T-helper 2 cell treated with Interferon-gamma antibody and Interleukin-4, amounts not matched to agents 5 μg/mL and 100 μg/mL, for 36 hours (primary cell): ENCODE measurements around the gene FCMR.
"Not testable (repeated sequence)": the region's sequence is repeated elsewhere in the genome, so short reads cannot be mapped to it uniquely, and the experiment has no call there.

Experiments used
- DNase-seq: peaks from one replicate; pipeline ENCODE4 v3.0.0; 2021; ENCODE audit warnings: low spot score
- H3K27ac Mint-ChIP-seq: one replicate; pipeline ENCODE4 v1.8.0; 2021; ENCODE audit warnings: mild to moderate bottlenecking, mixed read lengths
- H3K27me3 Mint-ChIP-seq: one replicate; pipeline ENCODE4 v1.8.0; 2021; ENCODE audit warnings: low read depth, mixed read lengths
- H3K36me3 Mint-ChIP-seq: one replicate; pipeline ENCODE4 v1.8.0; 2021; ENCODE audit warnings: low read depth, mixed read lengths
- H3K4me1 Mint-ChIP-seq: one replicate; pipeline ENCODE4 v1.8.0; 2021; ENCODE audit warnings: low read depth, mixed read lengths
- H3K4me3 Mint-ChIP-seq: one replicate; pipeline ENCODE4 v1.8.0; 2022; ENCODE audit warnings: mild to moderate bottlenecking, moderate library complexity, mixed read lengths
- H3K9me3 Mint-ChIP-seq: one replicate; pipeline ENCODE4 v1.8.0; 2021; ENCODE audit warnings: mixed read lengths

The FCMR gene

GRCh38 chr1:206923961-206924557 lies 2.3 kb upstream of the FCMR start:
- Mint-ChIP-seq H3K36me3 (peaks cover 12% of the 10 kb centered on the region), H3K4me1 (peaks cover 23% of the 10 kb centered on the region)
- not testable (repeated sequence) for DNase-seq, H3K4me3 Mint-ChIP-seq, H3K27ac Mint-ChIP-seq, H3K9me3 Mint-ChIP-seq, H3K27me3 Mint-ChIP-seq

GRCh38 chr1:206923009-206923960 lies 1.5 kb upstream of the FCMR start:
- H3K27me3 Mint-ChIP-seq, result no peaks in the 10 kb centered on the region
- H3K36me3 Mint-ChIP-seq, result peaks cover 14% of the 10 kb centered on the region
- H3K27ac Mint-ChIP-seq, result no peak overlapping the region
- peak; percentile 64 for DNase-seq
- H3K4me3 Mint-ChIP-seq, result no peak overlapping the region
- peaks cover 28% of the 10 kb centered on the region for H3K4me1 Mint-ChIP-seq
- H3K9me3 Mint-ChIP-seq, result no peaks in the 10 kb centered on the region

GRCh38 chr1:206922524-206922923 lies 783 bp upstream of the FCMR start:
- no peak for DNase-seq
- Mint-ChIP-seq H3K36me3 (peaks cover 20% of the 10 kb centered on the region), H3K4me3 (no peak overlapping the region), H3K27me3 (no peaks in the 10 kb centered on the region), H3K9me3 (no peaks in the 10 kb centered on the region), H3K27ac (no peak overlapping the region), H3K4me1 (peaks cover 34% of the 10 kb centered on the region)

- Mint-ChIP-seq H3K27ac (peak overlapping the region; percentile 12), H3K9me3 (no peaks in the 10 kb centered on the region), H3K4me3 (peak overlapping the region; percentile 59), H3K36me3 (peaks cover 50% of the 10 kb centered on the region), H3K27me3 (no peaks in the 10 kb centered on the region), H3K4me1 (peaks cover 61% of the 10 kb centered on the region)
- no peak for DNase-seq
Observed at GRCh38 chr1:206918076-206918475, 3.7 kb downstream of the FCMR start.

- peaks cover 68% of the 10 kb centered on the region for H3K36me3 Mint-ChIP-seq
- no peaks in the 10 kb centered on the region for H3K27me3 Mint-ChIP-seq
- no peak for DNase-seq
- H3K4me3 Mint-ChIP-seq, result peak overlapping the region; percentile 3
- H3K9me3 Mint-ChIP-seq, result no peaks in the 10 kb centered on the region
- H3K27ac Mint-ChIP-seq, result no peak overlapping the region
- peaks cover 59% of the 10 kb centered on the region for H3K4me1 Mint-ChIP-seq
Observed at GRCh38 chr1:206916000-206916709, 5.6 kb downstream of the FCMR start.

GRCh38 chr1:206915030-206915735 lies 6.6 kb downstream of the FCMR start:
- Mint-ChIP-seq H3K36me3 (peaks cover 65% of the 10 kb centered on the region), H3K27me3 (peaks cover 5% of the 10 kb centered on the region), H3K27ac (no peak overlapping the region), H3K9me3 (no peaks in the 10 kb centered on the region), H3K4me1 (peaks cover 55% of the 10 kb centered on the region), H3K4me3 (no peak overlapping the region)
- no peak for DNase-seq

- Mint-ChIP-seq H3K4me1 (peaks cover 52% of the 10 kb centered on the region), H3K27ac (no peak overlapping the region), H3K27me3 (peaks cover 6% of the 10 kb centered on the region), H3K4me3 (no peak overlapping the region), H3K36me3 (peaks cover 65% of the 10 kb centered on the region), H3K9me3 (no peaks in the 10 kb centered on the region)
- DNase-seq, result no peak
Observed at GRCh38 chr1:206913766-206914537, 7.8 kb downstream of the FCMR start.

GRCh38 chr1:206912445-206913095 lies 9.2 kb downstream of the FCMR start:
- H3K27me3 Mint-ChIP-seq, result peaks cover 16% of the 10 kb centered on the region
- peaks cover 68% of the 10 kb centered on the region for H3K36me3 Mint-ChIP-seq
- DNase-seq, result peak; percentile 49
- no peaks in the 10 kb centered on the region for H3K9me3 Mint-ChIP-seq
- H3K4me3 Mint-ChIP-seq, result no peak overlapping the region
- H3K4me1 Mint-ChIP-seq, result peaks cover 50% of the 10 kb centered on the region
- no peak overlapping the region for H3K27ac Mint-ChIP-seq

- H3K4me3 Mint-ChIP-seq, result no peak overlapping the region
- H3K27me3 Mint-ChIP-seq, result peaks cover 16% of the 10 kb centered on the region
- H3K9me3 Mint-ChIP-seq, result no peaks in the 10 kb centered on the region
- peaks cover 60% of the 10 kb centered on the region for H3K36me3 Mint-ChIP-seq
- DNase-seq, result no peak
- peaks cover 43% of the 10 kb centered on the region for H3K4me1 Mint-ChIP-seq
- no peak overlapping the region for H3K27ac Mint-ChIP-seq
Observed at GRCh38 chr1:206911064-206911663, 10.6 kb downstream of the FCMR start.

GRCh38 chr1:206909883-206910318 lies 11.8 kb downstream of the FCMR start:
- peak overlapping the region; percentile 25 for H3K4me3 Mint-ChIP-seq
- DNase-seq, result no peak
- no peak overlapping the region for H3K27ac Mint-ChIP-seq
- H3K36me3 Mint-ChIP-seq, result peaks cover 62% of the 10 kb centered on the region
- H3K27me3 Mint-ChIP-seq, result peaks cover 16% of the 10 kb centered on the region
- peaks cover 45% of the 10 kb centered on the region for H3K4me1 Mint-ChIP-seq
- H3K9me3 Mint-ChIP-seq, result no peaks in the 10 kb centered on the region

- Mint-ChIP-seq H3K27ac (no peak overlapping the region), H3K4me1 (peaks cover 44% of the 10 kb centered on the region), H3K9me3 (no peaks in the 10 kb centered on the region), H3K27me3 (peaks cover 16% of the 10 kb centered on the region), H3K4me3 (peak overlapping the region; percentile 49), H3K36me3 (peaks cover 65% of the 10 kb centered on the region)
- no peak for DNase-seq
Observed at GRCh38 chr1:206909161-206909882, 12.4 kb downstream of the FCMR start.

- Mint-ChIP-seq H3K4me3 (peak overlapping the region; percentile 42), H3K9me3 (no peaks in the 10 kb centered on the region), H3K27me3 (peaks cover 16% of the 10 kb centered on the region), H3K36me3 (peaks cover 71% of the 10 kb centered on the region), H3K4me1 (peaks cover 44% of the 10 kb centered on the region), H3K27ac (no peak overlapping the region)
- DNase-seq, result no peak
Observed at GRCh38 chr1:206908038-206908437, 13.7 kb downstream of the FCMR start.
